Measurements from ENCODE around the gene CATSPER1. TPM values are rescaled to one million over a fixed set of nuclear protein-coding genes. Genes with fewer than 3 reads are reported as not detected.
A peak's percentile ranks its signal among the peaks of the same experiment; 100 is the strongest.
"Not testable (repeated sequence)": the region's sequence is repeated elsewhere in the genome, so short reads cannot be mapped to it uniquely, and the experiment has no call there.

Gene CATSPER1
- total RNA-seq, 2 donors from 2014 or later: 0.35 TPM; not detected in 1

DNA sequence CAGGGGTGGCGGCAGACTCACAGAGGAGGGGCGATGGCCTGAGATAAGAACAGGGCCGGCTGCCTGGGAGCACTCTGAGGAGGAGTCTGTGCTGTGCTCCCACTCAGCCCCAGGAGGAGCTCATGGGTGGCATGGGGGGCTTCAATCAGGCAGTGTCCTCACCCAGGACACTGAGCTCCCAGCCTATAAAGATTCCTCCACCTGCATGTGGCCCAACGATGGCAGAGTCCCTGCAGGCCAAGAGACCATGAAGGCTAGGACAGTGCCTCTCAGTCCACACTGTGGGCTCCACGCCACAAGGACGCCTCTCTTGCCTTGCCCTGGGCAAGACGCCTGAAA, 12.5 kb downstream of the CATSPER1 start:
- no peak for DNase-seq
- Histone ChIP-seq H3K4me1 (no peaks in the 10 kb centered on the region), H3K4me3 (no peak overlapping the region), H3K27ac (no peak overlapping the region), H3K27me3 (peaks cover 17% of the 10 kb centered on the region), H3K9me3 (no peaks in the 10 kb centered on the region), H3K9ac (ENCODE audit: low read depth in 2 of 2, low read length in 2 of 2) (no peak overlapping the region), H3K36me3 (no peaks in the 10 kb centered on the region)
- intact Hi-C loops (cut with DNase I): no loop called here
- TF ChIP-seq, protein P1, sequence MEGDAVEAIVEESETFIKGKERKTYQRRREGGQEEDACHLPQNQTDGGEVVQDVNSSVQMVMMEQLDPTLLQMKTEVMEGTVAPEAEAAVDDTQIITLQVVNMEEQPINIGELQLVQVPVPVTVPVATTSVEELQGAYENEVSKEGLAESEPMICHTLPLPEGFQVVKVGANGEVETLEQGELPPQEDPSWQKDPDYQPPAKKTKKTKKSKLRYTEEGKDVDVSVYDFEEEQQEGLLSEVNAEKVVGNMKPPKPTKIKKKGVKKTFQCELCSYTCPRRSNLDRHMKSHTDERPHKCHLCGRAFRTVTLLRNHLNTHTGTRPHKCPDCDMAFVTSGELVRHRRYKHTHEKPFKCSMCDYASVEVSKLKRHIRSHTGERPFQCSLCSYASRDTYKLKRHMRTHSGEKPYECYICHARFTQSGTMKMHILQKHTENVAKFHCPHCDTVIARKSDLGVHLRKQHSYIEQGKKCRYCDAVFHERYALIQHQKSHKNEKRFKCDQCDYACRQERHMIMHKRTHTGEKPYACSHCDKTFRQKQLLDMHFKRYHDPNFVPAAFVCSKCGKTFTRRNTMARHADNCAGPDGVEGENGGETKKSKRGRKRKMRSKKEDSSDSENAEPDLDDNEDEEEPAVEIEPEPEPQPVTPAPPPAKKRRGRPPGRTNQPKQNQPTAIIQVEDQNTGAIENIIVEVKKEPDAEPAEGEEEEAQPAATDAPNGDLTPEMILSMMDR (IDR thresholded peaks at IDR 0.05): no peak

DNA sequence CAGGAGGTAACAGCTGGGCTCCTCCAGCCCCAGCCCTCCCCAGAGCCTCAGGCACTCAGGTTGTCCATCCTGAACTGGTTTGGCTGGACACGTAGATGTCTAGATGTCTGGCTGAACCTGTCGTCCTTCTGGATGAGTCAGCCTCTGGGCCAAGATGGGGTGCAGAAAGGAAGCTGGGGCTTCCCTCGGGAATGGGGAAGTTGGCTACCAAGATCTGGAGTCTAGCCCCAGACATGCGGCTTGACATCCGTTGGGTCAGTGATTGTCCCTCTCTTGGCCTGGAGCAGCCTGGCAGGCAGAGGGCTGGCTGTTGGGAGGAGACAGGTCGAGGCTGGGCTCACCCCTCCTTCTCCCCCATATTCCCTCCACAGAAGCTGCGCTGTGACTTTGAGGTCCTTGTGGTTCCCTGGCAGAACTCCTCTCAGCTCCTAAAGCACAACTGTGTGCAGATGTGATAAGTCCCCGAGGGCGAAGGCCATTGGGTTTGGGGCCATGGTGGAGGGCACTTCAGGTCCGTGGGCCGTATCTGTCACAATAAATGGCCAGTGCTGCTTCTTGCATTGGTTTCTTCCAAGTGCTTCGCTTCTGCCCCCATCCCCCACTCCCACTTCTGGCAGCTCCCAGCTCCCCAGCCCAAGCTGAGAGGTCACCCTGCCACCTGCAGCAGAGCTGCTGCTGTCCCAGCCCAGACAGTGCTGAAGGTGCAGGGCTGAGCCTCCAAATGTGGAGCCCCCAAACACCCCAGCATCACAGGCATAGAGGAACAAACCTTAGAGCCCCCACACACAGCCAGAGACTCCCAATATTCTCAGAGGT, 13.1 kb downstream of the CATSPER1 start:
- Histone ChIP-seq H3K27me3 (peaks cover 17% of the 10 kb centered on the region), H3K27ac (no peak overlapping the region), H3K36me3 (no peaks in the 10 kb centered on the region), H3K4me1 (no peaks in the 10 kb centered on the region), H3K9ac (ENCODE audit: low read depth in 2 of 2, low read length in 2 of 2) (no peak overlapping the region), H3K9me3 (no peaks in the 10 kb centered on the region), H3K4me3 (no peak overlapping the region)
- intact Hi-C loops (cut with DNase I): no loop called here
- DNase-seq: no peak
- TF ChIP-seq, protein P1 (IDR thresholded peaks at IDR 0.05): no peak

DNA sequence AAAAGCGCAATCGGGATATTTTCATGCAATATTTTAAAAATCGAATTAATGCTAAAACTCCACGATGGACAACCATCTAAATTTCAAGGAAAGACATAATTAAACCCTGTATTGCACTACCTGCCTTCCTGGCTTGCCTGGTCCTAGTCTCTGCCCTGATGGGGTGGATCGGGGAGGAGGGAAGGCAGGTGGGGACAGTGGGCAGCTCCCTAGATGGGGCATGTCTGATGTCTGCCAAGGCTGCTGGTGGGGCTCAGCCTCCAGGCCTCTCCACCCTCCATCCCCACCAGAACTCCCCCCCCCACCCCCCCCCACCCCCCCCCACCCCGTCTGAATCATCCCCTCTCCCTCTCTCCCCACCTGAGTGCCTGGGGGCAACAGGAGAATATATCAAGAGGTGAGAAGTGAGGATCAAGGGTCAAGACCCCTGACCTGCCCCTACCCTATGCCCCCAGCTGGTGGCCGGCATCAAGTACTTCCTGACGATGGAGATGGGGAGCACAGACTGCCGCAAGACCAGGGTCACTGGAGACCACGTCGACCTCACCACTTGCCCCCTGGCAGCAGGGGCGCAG, 13.8 kb downstream of the CATSPER1 start:
- Histone ChIP-seq H3K9ac (ENCODE audit: low read depth in 2 of 2, low read length in 2 of 2) (no peak overlapping the region), H3K27me3 (peaks cover 17% of the 10 kb centered on the region), H3K36me3 (no peaks in the 10 kb centered on the region), H3K4me1 (no peaks in the 10 kb centered on the region), H3K4me3 (no peak overlapping the region), H3K9me3 (no peaks in the 10 kb centered on the region), H3K27ac (no peak overlapping the region)
- TF ChIP-seq, protein P1 (IDR thresholded peaks at IDR 0.05): no peak
- no peak for DNase-seq
- intact Hi-C loops (cut with DNase I): no loop called here

DNA sequence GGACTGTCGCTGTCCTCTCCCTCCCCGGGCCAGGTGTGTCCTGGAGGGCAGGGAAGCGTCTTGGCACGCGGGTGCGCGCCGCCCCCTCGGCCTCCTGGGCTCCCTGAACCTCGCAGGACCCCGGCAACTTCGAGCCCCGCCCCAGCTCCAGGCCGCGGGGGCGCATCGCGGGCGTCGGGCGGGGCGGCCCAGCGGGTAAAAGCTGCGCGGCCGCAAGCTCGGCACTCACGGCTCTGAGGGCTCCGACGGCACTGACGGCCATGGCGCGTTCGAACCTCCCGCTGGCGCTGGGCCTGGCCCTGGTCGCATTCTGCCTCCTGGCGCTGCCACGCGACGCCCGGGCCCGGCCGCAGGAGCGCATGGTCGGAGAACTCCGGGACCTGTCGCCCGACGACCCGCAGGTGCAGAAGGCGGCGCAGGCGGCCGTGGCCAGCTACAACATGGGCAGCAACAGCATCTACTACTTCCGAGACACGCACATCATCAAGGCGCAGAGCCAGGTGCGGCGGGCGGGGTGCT, 14.4 kb downstream of the CATSPER1 start, which contains the start of gene CST6:
TSS of gene CST6 (plus strand) at position 224 of the 519 bp plus-strand sequence. CDS start at position 261, 37 bp downstream.
- no peak for DNase-seq
- peak within 1 kb of the TSS in 1 of 2 donors; percentile 24 for H3K9ac ChIP-seq (ENCODE audit: low read depth in 2 of 2, low read length in 2 of 2)

DNA sequence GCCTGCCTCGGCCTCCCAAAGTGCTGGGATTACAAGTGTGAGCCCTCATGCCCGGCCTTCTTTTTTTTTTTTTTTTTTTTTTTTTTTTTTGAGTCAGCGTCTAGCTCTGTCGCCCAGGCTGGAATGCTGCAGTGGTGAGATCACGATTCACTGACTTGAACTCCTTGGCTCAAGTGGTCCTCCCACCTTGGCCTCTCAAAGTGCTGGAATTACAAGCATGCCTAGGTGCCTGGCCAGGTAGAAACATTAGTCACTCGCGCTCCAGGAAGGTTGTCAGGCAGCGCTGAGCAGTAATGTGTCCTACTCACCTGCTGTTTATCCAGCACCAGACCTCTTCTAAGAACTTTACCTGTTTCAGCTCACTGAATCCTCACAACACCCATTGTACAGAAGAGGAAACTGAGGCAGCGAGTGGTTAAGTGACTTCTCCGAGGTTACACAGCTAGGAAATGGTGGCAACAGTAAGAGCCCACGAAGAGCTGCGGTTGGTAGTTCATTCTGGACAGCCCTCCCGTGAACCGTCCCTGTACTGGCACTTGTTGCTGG, 15.0 kb downstream of the CATSPER1 start:
- no peak overlapping the region for H3K27ac ChIP-seq
- intact Hi-C loops (cut with DNase I): no loop called here
- H3K4me1 ChIP-seq: no peaks in the 10 kb centered on the region
- H3K4me3 ChIP-seq: no peak overlapping the region
- TF ChIP-seq, protein P1 (IDR thresholded peaks at IDR 0.05): no peak
- no peak for DNase-seq
- no peaks in the 10 kb centered on the region for H3K9me3 ChIP-seq
- H3K9ac ChIP-seq (ENCODE audit: low read depth in 2 of 2, low read length in 2 of 2): peak overlapping the region in 1 of 2 donors; percentile 24
- peaks cover 17% of the 10 kb centered on the region for H3K27me3 ChIP-seq
- no peaks in the 10 kb centered on the region for H3K36me3 ChIP-seq

More for the DNA sequence above, 14.4 kb downstream of the CATSPER1 start, which contains the start of gene CST6:
- intact Hi-C loops (cut with DNase I): no loop called here
- no peaks in the 10 kb centered on the region for H3K9me3 ChIP-seq
- no peaks in the 10 kb centered on the region for H3K36me3 ChIP-seq
- no peaks in the 10 kb centered on the region for H3K4me1 ChIP-seq
- TF ChIP-seq, protein P1 (IDR thresholded peaks at IDR 0.05): no peak
- H3K4me3 ChIP-seq: no peak within 1 kb of the TSS
- H3K27me3 ChIP-seq: peaks cover 17% of the 10 kb centered on the region
- no peak within 1 kb of the TSS for H3K27ac ChIP-seq

DNA sequence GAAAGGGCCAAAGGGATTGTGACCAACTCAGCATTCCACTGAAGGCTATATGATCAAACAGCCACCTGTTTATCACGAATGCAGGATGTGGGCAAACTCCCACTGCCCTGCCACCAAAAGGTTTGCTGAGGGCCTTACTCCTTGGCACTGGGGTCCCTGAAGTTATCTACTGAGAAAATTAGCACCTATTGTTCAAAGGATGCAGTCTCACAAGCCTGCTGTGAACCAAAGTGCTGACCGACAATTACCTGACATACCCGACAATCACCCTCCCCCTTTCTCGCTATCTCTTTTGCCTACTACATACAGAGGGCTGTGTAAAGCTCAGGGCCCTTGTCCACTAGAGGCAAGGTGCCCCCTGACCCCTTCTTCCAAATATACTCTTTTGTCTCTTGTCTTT, 16.2 kb downstream of the CATSPER1 start:
- H3K36me3 ChIP-seq; H3K9ac ChIP-seq (ENCODE audit: low read depth in 2 of 2, low read length in 2 of 2); DNase-seq; H3K27ac ChIP-seq; H3K4me3 ChIP-seq; H3K9me3 ChIP-seq; H3K4me1 ChIP-seq; intact Hi-C loops (cut with DNase I): not testable (repeated sequence)
- H3K27me3 ChIP-seq: peaks cover 17% of the 10 kb centered on the region

Data from colonic mucosa (tissue), 4 donors.